GM18873 (cell line): ENCODE results near the gene SLC6A18.

Experiments used
- ATAC-seq: cut with Tn5 transposase; IDR thresholded peaks from one replicate; pipeline ENCODE4 v1.9.1; 2021; ENCODE audit warnings: mild to moderate bottlenecking, moderate library complexity, moderate number of reproducible peaks; ENCODE audit not compliant: unreplicated experiment, low FRiP score

The SLC6A18 gene

DNA sequence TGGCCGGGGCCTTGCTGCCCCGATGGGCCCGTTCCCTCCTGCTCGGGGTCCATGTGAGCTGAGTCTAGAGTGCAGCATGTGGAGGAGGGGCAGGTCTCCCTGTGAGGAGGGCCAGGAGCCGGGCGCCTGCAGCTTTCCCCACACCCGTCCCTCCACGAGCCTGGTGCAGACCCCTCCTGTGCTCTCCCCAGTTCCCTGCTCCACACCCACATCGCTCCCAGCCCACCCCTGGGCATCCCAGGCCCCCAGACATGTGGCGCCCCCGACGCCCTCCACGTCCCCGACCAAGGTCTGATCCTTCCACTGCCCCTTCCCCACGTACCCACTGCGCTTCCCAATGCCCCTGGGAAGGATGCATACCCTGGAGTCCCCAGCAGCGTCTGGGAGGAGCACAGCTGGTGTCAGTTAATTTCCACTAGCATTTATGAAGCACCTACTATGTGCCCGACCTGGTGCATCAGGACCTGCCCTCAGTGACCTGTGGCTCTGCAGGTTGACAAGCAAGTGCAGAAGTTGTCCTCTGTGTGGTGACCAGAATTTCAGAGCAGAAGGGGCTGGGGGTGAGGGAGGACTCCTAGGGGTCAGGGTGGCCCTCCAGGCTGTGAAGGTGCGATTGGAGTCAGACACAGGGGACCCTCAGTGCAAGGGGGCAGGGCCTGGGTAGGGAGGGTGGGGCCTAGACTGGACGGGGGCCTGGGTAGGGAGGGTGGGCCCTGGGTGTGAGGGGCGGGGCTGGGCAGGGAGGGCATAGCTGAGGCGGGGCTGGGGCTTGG lies 10.8 kb upstream of the SLC6A18 start:
- ATAC-seq, result no peak

DNA sequence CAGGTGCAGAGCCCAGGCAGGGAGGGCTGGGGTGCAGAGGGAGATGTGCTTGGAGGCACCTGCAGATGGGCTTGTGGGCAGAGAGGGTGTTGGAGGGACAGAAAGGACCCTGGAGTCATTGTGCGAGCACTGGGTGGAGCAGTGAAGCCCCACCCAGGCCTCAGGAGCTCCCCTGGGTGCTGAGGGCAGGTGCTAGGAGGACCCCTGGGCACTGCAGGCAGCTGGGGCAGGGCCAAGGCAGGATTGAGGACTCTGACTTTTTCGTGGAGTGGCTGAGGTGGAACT lies 10.3 kb upstream of the SLC6A18 start:
- no peak for ATAC-seq

DNA sequence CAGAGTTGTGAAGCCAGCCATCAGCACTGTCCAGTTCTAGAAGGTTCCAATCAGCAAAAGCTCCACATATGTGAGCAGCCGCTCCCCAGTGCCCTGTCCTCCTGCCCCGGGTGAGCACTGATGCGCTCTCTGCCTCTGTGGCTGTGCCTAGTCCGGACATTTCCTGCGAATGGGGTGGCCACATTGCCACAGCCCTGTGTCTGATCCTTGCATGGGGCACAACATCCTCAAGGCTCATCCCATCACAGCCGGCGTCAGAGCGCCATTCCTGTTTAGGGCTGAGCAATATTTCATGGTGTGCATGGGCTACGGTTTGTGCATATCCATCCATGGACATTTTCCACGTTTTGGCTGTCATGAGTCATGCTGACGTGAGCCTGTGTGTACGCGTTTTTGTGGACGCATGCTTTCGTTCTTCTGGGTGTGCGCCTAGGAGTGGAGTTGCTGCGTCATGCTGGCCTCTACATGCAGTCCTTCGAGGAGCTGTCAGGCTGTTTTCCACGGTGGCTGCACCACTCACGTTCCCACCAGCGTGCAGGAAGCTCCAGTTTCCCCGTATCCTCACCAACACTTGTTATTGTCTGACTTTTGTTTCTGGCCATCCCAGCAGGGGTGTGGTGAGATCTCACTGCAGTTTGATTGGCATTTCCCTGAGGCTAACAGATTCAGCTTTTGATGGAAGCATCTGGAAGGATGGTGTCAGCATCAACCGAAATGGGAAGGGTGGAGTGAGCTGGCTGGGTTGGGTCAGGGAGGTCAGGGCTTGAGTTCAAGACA lies 9.7 kb upstream of the SLC6A18 start:
- no peak for ATAC-seq

DNA sequence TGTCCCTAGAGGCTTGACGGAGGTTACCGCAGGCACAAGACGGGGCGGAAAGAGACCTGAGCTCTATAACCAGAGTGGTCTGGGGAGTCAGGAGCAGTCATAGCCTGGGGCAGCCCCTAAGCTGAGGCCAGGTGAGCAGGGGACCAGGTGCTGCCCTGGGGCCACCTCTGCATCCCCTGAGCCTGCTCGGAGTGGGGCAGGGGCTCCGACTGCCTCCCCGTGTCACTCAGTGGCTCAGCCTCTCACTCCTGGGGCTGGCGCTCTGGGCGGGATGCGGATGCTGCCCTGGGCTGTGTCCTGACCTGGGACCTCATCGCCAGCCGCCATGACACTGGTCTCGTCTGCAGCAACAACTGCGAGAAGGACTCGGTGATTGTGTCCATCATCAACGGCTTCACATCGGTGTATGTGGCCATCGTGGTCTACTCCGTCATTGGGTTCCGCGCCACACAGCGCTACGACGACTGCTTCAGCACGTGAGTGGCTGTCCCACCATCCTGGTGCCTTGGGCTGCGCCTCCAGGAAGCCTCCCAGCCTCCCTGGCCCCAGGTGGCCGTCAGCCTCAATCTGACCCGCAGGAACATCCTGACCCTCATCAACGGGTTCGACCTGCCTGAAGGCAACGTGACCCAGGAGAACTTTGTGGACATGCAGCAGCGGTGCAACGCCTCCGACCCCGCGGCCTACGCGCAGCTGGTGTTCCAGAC lies 8.8 kb upstream of the SLC6A18 start:
- ATAC-seq, result no peak

DNA sequence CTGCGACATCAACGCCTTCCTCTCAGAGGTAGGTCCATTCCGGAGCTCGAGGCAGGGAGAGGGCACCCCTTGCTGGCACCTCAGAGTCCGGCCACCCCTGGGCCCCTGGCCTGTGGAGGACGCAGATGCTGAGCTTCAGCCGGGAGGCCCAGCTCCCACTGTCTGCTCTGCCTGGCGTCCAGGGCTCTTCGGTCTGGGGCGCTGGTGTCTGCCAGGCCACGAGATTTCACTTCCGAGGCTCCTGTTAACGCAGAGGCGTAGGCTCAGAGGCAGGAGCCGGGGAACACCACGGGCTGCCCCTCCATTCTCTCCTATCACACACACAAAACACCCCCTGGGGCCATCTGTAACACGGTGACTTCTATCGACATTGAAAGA lies 8.3 kb upstream of the SLC6A18 start:
- no peak for ATAC-seq

DNA sequence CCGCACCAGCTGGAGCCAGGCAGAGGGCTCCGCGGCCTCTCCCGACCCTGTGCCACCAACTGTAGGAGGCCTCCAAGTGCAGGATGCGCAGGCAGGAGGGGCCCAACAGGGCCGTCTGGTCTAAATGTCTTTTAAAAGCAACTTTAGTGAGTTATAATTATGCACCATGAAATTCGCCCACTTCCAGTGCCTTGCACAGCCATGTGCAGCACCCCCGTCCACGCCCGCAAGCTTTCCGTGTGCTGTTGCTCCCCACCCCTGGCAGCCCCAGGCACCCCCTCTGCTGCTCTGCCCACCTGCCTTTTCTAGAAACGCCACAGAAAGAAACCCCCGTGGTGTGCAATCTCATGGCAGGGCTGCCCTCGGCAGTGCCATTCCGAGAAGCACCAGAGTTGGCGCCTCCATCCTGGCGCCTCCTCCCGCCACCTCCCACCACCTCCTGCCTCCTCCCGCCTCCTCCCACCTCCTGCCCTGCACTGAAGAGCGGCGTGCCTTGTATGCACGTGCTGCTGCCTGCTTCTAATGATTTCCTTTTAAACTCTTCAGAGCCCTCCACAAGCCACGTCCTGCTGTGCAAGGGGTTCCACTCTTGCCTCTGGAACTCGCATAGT lies 7.5 kb upstream of the SLC6A18 start:
- ATAC-seq, result no peak

DNA sequence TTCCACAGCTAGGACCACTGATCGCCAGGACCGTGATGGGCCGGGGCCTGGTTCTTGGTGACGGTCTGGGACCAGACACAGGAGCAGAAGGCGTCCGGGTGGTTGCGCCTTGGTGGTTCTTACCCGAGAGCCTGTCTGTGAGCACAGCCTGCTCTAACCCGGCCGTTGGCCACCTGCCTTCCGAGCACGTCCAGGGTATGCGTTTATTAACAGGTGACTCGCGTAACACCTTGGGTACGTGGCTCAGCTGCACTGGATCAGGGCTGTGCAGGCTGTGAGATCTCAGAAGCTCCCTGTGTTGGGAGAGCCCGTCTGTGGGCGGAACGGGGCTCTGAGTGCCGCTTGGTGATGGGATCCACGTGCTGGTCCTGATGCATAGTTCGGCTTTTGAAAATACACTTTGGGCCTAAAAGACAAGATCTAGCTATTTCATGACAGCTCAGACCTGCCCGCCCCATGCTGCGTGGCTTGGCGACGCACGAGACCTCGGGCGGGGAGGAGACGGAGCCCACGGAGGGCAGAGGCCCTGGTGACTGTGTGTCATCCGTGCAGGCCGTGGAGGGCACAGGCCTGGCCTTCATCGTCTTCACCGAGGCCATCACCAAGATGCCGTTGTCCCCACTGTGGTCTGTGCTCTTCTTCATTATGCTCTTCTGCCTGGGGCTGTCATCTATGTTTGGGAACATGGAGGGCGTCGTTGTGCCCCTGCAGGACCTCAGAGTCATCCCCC lies 6.7 kb upstream of the SLC6A18 start:
- ATAC-seq, result no peak

DNA sequence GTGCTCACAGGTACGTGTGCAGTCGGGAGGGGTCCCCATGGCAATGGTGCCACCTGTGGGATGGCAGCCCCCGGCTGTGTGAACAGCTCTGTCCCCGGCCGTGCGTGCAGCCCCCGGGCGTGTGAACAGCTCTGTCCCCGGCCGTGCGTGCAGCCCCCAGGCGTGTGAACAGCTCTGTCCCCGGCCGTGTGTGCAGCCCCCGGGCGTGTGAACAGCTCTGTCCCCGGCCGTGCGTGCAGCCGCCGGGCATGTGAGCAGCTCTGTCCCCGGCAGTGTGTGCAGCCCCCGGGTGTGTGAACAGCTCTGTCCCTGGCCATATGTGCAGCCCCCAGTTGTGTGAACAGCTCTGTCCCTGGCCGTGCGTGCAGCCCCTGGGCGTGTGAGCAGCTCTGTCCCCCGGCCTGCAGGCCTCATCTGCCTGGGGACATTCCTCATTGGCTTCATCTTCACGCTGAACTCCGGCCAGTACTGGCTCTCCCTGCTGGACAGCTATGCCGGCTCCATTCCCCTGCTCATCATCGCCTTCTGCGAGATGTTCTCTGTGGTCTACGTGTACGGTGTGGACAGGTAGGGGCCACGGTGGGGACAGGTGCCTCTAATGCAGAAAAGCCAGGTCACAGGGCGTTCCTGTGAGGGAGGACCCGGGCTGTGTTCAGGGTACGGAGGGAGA lies 5.9 kb upstream of the SLC6A18 start:
- ATAC-seq, result no peak

DNA sequence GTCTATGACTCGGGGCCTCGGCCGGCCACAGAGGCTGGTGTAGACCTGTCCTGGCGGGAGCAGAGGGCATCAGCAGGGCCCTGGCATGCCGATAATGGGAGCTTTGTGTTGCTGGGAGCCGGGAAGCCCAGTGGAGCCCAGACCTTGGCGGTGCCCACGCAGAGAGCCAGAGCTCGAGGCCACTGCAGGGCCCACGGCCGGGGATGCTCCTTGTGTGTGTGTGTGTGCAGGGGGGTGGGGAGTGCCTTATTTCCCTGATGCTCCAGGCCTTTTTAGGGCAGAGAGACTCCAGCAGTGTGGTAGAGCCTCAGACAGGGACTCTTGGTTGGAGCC lies 5.4 kb upstream of the SLC6A18 start:
- no peak for ATAC-seq

DNA sequence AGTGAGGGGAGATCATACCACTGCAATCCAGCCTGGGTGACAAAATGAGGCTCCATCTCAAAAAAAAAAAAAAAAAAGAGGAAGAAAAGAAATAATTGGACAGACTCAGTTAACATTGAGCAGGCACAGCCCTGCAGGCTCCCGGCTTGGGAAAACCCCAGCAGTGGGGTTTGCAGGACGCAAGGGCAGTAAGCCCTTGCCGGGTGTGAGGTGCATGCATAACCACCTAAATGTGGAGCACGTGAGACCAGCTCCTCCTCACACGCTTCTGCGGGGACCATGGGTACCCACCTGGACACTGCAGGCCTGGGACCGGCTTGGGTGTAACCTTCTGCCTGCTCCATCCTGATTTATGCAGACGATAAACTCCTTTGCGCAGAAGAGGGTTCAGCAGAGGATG lies 4.8 kb upstream of the SLC6A18 start:
- ATAC-seq, result no peak

DNA sequence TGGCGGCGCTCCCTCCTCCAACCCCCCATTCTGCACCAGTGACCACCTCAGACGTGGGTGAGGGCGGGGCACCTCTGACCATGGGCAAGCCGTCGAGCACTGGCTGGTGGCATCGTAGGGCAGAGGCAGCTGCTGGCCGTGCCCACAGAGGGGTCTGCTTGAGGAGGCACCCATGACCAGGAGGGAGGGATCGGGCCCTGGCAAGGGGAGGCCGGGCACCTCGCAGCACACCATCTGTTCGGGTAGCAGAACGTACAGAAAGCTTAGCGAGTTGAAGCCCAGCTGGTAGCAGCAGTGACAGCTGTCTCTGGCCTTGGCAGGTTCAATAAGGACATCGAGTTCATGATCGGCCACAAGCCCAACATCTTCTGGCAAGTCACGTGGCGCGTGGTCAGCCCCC lies 4.3 kb upstream of the SLC6A18 start:
- ATAC-seq, result no peak

DNA sequence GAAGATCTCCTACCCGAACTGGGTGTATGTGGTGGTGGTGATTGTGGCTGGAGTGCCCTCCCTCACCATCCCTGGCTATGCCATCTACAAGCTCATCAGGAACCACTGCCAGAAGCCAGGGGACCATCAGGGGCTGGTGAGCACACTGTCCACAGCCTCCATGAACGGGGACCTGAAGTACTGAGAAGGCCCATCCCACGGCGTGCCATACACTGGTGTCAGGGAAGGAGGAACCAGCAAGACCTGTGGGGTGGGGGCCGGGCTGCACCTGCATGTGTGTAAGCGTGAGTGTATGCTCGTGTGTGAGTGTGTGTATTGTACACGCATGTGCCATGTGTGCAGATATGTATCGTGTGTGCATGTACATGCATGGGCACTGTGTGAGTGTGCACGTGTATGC lies 3.5 kb upstream of the SLC6A18 start:
- no peak for ATAC-seq

DNA sequence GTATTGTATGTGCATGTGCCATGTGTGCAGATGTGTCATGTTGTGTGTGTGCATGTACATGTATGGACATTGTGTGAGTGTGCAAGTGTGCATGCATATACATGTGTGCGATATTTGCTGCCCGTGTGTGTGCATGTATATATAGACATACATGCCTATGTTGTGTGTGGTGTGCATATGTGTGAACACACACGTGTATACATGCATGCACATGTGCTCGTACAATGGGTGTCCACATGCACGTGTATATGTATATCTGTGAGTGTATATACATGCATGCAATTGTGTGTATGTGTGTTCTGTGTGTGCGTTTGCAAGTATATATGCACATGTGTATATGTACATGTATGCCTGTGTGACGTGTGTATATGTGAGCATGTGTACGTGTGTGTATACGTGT lies 3.0 kb upstream of the SLC6A18 start:
- no peak for ATAC-seq

DNA sequence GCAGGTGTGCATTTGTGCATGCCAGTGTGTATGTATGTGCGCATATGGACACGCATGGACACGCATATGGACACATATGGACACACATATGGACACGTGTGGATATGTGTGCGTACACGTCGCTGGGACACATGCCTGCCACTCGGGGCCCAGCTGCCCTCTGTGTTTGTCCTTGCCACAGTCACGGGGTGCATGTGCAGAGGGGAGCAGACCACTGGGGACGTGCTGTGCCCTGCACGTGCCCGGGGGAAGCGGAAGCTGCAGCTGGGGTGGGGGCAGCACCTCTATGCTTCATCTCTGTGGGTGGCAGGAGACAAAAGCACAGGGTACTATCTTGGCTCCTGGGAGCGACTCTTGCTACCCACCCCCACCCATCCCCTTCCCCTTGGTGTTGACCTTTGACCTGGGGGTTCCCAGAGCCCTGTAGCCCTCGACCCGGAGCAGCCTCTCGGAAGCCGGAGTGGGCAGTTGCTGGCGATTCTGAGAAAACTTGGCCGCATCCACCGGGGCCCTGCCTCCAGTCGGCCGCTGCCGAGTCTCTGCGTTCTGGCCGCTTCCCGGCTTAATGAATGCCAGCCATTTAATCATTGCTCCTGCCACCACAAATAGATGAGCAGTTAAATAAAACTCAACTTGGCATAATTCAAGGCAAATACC lies 2.4 kb upstream of the SLC6A18 start:
- no peak for ATAC-seq

DNA sequence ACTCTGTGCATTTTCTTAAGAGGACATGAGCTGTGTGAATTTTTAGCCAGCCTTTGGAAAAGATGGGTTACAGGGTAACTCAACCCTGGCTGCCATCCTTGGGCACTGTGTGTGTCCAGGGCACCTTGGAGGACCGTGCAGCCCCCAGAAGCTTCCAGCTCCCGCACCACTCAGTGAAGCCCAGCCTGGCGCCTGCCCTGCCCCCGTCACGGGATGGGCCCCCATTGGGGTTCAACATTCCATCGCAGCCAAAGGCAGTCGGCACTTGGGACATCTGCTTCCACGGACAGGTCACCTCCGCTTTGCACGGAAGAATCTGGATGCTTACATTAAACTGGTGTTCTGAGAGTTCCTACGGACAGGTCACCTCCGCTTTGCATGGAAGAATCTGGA lies 1.9 kb upstream of the SLC6A18 start:
- no peak for ATAC-seq

DNA sequence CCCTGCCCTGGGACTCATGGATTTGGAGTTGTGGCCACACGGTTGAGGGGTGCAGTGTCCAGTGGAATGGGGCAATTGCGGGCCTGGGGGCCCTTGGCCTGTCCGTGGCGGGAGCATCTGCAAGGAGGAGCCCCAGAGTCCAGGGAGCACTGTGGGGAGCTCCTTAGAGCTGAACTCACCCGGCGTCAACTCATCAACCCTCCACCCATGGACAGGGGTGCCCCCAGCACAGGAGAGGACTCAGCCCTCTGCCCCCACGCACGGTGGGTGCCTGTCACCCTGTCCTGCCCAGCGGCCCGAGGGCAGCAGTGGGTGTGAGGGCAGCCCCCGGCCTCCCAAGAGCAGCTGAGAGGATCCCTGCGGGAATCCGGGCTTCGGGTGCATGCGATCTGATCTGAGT lies 550 bp upstream of the SLC6A18 start:
- ATAC-seq, result no peak

DNA sequence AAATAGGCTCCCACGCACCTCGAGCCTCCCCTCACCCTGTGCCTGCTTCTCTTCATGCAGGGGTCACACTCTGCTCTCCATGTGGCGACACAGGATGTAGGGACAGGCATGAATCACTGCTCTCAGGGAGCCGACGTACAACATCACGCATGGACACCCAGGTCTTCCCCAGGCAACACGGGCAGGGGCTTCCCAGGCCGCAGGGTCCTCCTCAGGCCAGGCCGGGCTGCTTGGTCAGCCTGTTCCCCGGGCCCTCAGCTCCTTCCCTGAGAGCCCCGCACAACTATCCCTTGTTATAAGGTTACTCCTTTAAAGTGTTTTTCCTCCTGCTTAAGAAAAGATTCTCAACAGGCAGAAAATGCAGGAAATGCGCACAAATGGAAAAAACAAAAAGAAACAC lies 1.1 kb downstream of the SLC6A18 start:
- ATAC-seq, result no peak

DNA sequence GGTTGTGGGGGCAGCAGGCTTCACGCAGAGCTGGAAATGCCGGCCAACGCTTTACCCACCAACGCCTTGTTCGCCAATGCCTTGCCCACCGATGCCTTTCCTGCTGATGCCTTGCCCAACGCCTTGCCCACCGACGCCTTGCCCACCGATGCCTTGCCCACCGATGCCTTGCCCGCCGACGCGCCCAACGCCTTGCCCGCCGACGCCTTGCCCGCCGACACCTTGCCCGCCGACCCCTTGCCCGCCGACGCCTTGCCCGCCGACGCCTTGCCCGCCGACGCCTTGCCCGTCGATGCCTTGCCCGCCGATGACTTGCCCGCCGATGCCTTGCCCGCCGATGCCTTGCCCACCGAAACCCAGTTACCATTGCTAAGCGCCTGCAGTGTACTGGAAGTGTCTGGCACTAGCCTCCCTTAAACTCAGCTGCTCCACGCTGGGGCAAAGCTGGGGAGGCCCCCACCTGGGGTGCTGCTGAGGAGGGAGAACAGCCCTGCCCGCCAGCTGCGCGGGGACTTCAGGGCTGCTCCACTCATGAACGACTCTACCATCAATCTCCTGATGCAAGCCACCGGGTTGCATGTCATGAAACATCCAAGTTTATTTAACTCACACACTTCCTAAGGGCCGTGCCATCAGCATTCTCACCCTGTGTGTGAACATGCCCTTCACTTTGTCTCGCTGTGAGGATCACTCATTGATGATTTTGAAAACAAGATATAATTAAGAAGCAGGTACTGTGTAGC lies 1.8 kb downstream of the SLC6A18 start:
- no peak for ATAC-seq

DNA sequence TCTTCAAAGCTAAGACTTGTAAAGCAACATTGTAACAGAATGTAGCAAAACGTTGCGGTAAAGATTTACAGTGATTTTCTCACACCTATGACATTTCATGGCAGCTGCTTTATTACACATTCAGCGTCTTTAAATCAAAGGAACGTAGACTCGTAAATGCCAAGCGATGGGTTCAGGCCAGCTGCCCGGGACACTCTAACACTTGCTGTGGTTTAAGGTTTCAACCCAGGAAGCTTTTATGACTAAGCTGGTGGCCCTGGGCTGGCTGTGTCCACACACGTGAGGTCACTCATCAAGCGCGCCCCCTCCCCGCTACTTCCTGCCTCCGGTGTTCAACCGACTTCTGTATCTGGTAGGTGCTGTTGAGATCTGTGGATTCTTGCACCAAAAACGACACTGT lies 2.5 kb downstream of the SLC6A18 start:
- no peak for ATAC-seq
